ENCODE measurements around the gene MDP1.

Gene MDP1

DNA sequence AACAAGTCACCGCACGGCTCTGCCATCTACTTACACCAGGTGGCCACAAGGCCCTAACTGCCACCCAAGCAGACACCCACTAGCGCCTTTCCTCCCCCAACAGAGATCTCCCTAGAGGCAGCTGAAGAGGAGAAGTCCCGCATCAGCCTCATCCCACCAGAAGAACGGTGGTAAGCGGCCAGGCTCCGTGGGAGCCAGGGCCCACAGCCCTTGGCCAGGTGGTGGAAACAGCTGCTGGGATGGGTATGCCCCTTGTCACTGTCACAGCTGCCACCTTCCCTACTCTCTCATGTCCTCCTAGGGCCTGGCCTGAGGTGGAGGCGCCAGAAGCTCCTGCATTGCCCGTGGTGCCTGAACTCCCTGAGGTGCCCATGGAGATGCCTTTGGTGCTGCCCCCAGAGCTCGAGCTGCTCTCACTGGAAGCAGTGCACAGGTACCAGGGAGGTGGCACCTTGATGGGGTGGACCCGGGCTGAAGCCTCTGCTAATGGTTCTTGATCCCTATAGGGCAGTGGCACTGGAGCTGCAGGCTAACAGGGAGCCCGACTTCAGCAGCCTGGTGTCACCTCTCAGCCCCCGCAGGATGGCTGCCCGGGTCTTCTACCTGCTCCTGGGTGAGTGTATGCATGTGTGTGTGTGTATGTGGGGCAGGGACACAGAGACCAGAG is 36.4 kb downstream of the MDP1 start:
- DNase-seq: no peak

DNA sequence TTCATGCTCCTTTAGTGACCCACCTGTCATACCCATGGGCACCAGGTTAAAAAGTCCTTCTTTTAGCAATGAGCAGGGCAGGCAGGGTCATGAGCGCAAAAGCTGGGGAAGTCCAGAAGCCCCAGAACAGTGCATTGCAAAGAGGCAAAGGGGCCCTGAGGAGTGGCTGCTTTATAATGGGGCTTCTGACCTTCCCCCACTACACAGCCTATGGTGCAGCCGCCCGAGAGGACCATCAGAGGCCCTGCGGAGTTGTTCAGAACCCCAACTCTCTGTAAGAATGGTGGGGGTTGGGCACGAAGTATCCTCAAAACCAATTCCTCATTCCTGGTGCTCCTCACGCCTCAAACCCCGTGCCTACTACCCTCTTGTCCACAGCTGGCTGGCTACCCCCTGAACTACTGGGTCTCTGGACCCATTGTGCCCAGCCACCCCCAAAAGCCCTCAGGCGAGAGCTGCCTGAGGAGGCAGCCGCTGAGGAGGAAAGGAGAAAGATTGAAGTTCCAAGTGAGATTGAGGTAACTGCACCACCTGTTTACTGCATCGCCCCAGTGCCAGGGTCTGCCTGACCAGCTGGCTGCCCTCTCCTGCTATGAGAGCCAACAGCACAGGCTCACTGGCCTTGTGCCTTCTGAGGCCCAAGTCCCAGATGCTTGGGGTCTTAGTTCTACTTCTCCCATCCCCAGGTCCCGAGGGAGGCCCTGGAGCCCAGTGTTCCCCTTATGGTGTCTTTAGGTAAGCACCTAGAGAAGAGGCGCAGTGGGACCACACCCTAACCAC is 37.3 kb downstream of the MDP1 start:
- no peak for DNase-seq

DNA sequence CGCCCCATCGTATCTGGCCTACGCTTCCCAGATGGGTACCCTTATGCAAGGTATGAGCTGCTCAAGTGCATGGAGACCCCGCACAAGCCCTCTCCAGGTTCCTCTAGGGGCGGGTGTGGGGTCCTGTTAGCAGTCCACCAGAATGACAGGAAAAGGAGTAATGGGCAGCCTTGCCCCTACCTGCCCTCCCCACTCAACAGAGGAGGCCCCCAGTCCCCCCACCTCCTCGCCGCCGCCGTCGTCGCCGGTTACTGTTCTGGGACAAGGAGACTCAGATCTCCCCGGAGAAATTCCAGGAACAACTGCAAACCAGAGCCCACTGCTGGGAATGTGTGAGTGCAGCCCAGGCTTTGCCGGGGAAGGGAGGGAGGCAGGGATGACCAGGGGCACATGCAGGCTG is 38.0 kb downstream of the MDP1 start:
- no peak for DNase-seq

DNA sequence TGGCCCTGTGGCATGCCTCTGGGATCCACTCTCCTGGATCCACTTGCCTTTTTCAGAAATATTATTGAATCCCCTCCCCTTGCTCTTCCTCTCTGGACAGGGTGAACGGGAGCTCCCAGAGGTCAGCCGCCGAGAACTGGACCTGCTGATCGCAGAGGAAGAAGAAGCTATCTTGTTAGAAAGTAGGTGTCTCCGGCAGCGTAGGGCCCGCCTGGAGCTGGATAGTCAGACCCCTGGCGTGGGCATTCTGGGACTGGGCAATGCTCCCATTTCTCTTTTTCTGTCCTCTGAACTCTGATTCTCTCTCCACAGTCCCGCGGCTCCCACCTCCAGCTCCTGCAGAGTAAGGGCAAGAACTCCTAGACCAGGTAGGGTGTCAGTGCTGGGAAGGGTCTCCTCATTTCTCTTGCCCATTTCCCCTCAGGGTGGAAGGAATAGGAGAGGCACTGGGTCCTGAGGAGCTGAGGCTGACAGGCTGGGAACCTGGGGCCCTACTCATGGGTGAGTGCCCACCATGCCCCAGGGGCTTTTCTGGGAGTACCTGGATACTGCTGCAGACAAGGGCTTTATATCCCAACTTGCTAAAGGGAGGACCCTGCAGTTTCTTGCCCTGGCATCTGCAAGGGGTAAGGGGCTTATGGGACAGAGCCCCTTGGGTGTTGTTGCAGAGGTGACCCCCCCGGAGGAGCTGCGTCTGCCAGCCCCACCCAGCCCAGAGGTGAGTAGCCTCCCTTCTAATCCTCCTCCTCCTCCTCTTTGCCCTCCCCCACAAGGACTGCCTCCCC is 38.6 kb downstream of the MDP1 start:
- DNase-seq: no peak

DNA sequence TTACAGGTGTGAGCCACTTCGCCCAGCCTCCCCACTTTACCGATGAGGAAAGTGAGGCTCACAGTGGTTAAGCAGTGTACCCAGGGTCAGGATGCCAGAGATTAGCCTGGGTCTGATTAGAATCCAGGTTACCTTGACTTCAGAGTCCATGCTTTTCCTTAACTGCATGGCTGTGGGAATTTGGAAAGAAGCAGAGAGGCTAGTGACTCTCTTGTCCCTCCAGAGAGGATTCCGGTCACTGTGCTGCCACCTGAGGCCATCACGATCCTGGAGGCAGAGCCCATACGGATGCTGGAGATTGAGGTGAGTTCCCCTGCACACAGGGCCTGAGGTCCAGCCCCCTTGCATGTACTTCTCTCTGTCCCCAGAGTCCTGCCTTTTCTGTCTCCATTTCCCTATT is 39.3 kb downstream of the MDP1 start:
- no peak for DNase-seq

DNA sequence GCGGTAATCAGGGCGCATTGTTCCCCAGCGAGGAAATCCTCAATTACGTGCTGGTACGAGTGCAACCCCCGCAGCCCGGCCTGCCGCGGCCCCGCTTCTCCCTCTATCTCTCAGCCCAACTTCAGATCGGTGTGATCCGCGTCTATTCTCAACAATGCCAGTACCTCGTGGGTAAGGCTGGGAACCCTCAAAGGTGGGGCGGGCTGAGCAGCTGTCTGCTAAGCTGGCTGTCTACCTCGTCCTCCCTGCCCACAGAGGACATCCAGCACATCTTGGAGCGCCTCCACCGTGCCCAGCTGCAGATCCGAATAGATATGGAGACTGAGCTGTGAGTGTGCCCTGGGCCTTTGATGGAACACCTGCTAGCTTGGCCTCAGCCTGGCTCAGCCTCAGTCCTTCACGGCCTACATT is 43.0 kb downstream of the MDP1 start:
- DNase-seq: no peak

DNA sequence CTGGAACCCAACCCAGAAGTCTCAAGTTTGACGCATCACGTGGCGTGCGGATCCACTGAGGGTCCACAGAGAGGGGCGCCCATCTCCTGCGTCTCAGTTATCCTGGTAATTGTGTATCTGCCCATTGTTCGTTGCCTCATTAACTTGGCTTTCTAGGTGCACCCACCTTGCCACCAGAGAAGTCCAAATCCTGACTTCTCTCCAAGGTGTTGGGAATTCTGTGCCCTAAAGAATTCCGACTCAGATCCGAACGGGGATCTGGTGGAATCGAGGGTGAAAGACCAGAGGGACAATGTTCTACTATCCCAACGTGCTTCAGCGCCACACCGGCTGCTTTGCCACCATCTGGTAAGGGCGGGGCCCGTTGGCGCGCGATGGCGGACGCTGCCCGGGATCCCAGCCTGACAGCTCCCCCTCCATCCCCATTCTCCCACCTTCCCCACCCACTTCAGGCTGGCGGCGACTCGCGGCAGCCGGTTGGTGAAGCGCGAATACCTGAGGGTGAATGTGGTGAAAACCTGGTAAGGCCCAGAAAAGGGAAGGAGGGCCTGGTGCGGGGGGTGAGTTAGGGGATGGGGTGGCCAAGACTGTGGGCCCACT is 43.5 kb downstream of the MDP1 start:
- DNase-seq: no peak

DNA sequence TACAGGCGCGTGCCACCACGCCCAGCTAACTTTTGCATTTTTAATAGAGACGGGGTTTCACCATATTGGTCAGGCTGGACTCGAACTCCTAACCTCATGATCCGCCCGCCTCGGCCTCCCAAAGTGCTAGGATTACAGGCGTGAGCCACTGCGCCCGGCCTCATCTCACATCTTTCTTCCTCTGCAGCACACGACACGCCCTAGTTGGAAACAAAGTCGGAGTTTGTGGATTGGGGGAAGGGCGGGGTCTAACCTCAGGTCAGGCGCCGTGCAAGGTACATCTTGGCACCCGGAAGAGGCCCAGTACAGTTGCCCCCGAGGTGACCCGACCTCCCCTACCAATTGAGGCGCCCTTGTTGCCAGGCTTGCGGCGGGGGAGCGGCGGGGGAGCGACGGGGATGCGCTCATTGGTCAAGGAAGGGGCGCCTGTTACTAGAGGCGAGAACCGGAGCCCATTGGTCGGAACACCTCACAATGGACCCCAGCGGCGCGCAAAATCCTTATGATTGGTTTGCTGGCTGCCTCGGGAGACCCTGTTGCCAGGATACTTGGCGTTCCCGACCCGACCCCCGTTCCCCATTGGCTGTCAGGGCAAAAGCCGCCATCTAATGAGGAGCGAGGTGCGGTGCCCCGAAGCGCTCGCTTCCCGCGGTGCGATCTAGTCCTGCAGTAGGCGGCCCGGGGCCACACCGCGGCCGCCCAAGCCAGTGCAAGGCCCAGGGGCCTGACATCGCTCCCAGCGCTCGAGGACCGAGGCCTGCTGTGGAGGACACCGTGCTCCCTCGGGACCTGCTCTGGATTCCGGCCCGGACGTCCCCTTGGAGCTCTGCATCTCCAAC is 44.2 kb downstream of the MDP1 start, which contains the start of gene REC8:
Gene REC8 (plus strand): TSS at position 659 of the 839 bp plus-strand sequence. CDS start 473 bp downstream, outside the sequence.
- peak; percentile 65 for DNase-seq

DNA sequence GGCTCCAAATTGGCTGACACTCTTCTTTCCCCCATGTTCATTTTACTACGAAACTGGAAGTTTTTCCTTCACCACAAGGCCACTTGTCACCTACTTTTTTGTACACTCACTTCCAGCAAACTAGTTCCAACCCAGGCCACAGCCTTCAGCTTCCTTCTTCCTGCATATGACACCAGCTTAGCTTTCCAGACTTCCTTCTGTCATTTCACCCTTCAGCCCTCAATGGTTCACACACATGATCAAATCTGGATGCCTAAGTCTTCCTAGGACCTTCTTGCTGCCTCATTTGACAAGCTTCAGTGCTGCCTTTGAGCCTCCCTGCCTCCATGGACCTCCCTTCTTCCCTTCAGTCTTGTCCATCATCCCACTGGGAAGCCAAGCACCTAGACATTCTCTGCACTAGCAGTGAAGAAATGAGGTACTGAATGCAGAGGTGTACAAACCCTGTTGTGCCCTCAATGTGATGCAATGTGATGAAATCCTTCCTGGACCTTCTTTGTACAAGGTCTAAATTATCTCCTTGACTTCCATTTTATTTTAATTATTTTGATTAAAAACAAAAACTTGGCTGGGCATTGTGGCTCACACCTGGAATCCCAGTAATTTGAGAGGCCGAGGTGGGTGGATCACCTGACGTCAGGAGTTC is 48.3 kb downstream of the MDP1 start:
- no peak for DNase-seq

DNA sequence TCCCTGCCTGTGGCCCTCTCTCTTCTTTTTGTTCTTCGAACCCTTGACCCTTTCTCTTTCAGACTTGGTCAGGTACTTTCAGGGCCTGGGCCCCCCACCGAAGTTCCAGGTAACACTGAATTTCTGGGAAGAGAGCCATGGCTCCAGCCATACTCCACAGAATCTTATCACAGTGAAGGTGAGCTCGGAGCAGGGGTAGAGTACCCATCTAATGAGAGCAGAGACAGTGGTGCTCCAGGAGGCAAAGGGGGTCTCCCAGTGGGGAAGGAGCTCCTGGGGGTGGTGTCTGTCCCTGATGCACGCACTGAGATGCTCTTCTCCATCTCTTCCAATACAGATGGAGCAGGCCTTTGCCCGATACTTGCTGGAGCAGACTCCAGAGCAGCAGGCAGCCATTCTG is 50.1 kb downstream of the MDP1 start:
- no peak for DNase-seq

DNA sequence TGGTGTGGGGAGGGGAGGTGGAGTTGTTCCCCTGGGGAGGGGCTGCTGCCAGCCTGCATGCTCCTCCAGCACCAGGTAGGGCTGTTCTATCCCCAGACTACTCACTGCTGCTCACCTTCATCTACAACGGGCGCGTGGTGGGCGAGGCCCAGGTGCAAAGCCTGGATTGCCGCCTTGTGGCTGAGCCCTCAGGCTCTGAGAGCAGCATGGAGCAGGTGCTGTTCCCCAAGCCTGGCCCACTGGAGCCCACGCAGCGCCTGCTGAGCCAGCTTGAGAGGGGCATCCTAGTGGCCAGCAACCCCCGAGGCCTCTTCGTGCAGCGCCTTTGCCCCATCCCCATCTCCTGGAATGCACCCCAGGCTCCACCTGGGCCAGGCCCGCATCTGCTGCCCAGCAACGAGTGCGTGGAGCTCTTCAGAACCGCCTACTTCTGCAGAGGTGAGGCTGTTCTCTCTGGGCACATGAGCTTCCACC is 51.3 kb downstream of the MDP1 start:
- no peak for DNase-seq

Data from CD4-positive, alpha-beta T cell treated with Interleukin-12 subunit alpha and Interleukin-12 subunit beta, for 1 hour (primary cell).